ENCODE results near the gene BCL2L11.

BCL2L11 gene

GRCh38 chr2:111118481-111118980, 2.2 kb upstream of the BCL2L11 start:
- no peak for DNase-seq

DNA sequence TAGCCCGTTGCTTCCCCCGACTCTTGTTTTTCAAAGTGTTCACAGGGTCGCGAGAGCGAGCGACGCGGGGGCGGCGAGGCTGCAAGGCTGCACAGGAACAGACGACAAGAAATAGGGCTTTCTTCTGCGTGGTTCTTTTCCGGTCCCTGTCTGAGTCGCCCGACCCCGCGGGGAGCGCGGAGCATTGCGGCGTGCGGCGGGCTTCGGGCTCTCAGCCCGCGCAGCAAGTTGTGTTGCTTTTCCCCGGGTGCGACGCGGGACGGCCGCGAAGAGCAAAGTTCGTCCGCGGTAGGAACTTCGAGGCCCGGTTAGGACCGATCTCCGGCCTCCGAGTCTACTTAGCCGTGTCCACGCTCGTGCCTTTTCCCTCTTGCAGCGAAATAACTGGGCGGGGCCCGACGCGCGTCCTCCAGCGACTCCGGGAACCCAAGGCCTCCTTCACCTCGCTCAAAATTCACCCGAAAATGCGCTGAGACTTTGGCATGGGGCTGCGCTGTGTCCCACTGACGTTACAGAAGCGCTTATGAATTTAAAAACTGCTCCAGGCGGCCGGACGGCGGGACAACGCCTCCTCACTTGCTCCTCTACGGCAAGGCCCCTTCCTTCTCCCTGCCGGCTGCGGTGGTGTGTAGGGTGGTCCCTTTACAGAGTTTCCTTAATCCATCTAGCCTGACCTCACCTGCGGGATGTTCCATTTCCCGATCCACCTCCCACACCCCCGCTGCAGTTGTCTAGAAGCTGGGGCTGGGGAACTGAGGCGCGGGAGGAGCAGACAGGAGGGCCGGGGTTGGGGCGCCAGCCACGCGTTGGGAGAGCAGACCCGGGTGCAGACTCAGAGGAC, 1.5 kb upstream of the BCL2L11 start:
- peak; percentile 53 for DNase-seq

- DNase-seq = peak; percentile 27
Measured at GRCh38 chr2:111119822-111120252, 877 bp upstream of the BCL2L11 start.

GRCh38 chr2:111121028-111121827, 514 bp downstream of the BCL2L11 start:
- peak; percentile 50 for DNase-seq

- peak; percentile 79 for DNase-seq
Measured at GRCh38 chr2:111121828-111122630, 1.3 kb downstream of the BCL2L11 start.

- peak; percentile 33 for DNase-seq
Measured at GRCh38 chr2:111122631-111123421, 2.1 kb downstream of the BCL2L11 start.

GRCh38 chr2:111123751-111124150, 3.0 kb downstream of the BCL2L11 start:
- DNase-seq = no peak

GRCh38 chr2:111126581-111126980, 5.9 kb downstream of the BCL2L11 start:
- DNase-seq = no peak

- DNase-seq = no peak
Measured at GRCh38 chr2:111127351-111127750, 6.6 kb downstream of the BCL2L11 start.

- no peak for DNase-seq
Measured at GRCh38 chr2:111128096-111128495, 7.4 kb downstream of the BCL2L11 start.

GRCh38 chr2:111133603-111134002, 12.9 kb downstream of the BCL2L11 start:
- no peak for DNase-seq

DNA sequence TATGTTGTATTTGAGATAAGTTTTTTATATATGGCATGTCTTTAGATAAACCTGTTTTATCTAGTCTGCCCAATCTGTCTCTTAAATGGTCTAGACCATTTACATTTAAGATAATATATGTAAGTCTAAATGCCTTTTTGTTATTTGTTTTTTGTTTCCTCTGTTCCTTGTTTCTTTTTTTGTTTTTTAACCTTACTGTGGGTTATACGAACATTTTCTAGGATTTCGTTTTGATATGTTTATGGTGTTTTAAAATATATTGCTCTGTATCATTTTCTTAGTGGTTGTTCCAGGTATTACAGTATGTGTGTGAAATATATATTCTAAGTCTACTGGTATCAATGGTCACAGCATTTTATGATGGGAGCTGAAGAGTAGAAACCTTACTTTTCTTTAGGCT, 13.3 kb downstream of the BCL2L11 start:
- no peak for DNase-seq

DNA sequence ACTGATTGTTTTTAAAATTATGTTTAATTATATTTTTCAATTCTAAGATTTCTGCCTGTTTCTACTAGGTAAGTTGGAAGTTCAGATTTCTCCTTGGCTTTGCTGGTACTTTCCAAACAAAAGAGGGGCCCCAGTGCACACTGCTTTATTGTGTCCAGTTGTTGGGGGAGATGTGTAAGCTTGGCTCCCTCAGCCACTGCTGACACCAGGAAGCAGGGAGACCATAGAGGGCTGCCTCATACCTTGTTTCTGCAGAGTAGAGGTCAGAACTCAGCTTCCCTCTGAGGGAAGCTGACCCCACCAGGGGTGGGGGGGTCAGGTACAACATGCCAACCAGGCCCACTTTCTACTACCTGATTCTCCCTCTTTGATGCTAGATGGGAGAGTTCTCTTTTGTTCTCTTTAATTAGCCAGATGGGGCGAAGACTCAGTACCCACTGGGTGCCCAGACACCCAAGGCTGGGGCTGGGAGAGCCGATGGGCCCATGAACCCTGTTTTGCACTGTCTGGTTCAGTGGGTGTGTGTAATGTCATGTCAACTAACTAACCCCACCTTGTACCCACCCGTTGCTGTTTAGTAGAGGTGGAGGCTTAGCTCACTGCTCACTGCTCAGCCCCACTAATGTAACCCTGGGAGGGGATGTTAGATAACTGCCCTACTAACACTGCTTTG, 14.7 kb downstream of the BCL2L11 start:
- DNase-seq = no peak

- DNase-seq = no peak
Measured at GRCh38 chr2:111135910-111136297, 15.2 kb downstream of the BCL2L11 start.

DNA sequence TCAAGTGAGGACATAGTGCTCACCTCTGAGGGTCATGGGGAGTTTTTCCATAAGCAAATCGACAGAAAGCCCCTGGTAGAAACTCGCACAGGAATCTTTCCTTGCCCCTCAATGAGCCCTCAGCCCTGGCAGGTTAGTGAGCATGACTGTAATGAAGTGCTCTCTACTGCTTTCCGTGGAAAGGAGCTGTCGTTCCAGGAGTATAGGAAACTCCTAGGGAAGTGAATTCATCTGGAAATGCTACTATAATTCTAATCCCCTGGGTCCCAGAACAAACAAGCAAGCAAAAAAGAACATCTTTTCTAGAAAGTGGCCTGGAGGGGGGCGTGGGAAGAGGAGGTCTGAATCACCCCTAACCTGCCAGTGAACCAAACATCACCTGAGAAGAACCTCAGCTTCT, 18.1 kb downstream of the BCL2L11 start:
- no peak for DNase-seq

DNA sequence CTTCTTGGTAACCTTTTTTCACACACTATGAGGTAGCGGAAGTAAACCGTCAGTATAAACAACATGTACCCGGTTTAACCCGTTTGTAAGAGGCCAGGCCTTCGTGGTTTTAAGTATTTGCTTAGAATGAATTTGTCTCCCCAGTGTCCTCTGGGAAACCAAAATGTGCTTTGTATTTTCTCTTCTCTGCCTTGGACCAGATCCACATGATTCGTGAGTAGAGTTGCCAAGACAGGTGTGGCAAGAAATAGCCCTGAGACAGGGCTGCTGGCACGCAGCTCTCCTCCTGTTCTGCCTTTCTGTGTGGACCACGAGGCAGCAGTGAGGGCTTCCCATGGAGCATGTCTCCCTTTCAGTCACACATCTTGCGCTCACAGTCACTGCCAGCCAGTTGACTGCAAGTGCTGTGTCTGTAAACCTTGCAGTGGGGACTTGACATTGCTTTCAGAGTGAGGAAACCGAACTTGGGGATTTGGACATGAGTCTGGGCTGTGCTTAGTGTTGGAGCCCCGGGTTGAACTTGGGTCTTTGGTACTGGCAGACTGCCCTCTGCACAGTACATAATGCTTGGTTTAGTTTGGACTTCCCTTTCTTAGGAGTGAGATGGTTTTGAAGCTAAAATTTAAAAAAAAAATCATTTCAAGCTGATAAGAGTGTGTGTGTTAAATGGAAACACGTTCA, 19.1 kb downstream of the BCL2L11 start:
- DNase-seq = no peak

DNA sequence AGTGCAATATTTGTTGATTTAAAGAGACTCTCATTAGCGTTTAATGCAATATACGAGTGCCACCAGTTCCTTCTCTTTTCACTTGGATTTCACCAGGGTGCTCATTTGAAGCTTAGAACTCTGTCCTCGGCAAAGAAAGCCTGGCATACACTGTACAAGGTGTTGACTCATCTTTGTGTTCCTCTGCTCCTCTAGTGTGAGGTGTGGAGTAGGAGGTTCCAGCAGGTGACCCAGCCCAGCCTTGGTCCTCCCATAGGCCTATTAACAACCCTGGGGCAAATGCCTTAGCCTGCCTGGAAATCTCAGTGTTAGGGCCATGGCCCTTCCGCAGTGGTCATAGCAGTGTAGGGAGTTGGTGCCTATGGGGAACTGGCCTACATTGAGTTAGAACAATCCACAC, 20.1 kb downstream of the BCL2L11 start:
- DNase-seq = no peak

GRCh38 chr2:111142101-111142500, 21.4 kb downstream of the BCL2L11 start:
- no peak for DNase-seq

DNA sequence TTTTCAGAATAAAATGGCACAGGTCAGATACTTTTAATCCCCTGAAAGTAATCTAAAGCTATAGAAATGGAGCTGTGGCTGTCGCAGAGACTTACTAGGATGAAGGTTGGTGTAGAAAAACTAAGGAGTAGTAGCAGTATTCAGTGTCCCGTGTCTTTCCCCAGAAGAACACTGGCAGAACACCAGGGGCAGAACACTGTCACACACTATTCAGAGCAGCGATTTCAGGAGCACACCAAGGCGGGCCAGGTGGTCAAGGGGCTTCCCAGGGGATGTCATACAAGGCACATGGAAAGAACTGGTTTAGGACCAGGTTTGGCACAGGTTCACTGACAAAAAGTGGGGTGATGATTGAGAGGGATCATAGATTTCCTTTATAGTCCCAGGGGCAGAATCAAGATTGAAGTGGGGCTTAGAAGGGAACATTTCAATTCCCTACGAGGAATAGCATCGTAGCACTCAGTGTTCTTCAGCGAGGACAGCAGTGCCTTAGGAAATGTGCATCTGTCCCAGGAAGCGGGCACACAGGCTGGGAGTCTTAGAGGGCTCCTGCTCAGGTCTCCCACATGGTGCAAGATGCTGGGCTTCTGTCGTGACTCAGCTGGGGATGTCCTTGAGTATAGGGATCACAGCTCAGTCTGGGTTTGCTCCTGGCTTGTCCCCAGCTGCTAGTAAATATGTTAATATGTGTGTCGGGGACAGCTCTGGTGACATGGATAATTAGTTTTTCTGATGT, 22.6 kb downstream of the BCL2L11 start:
- no peak for DNase-seq

DNA sequence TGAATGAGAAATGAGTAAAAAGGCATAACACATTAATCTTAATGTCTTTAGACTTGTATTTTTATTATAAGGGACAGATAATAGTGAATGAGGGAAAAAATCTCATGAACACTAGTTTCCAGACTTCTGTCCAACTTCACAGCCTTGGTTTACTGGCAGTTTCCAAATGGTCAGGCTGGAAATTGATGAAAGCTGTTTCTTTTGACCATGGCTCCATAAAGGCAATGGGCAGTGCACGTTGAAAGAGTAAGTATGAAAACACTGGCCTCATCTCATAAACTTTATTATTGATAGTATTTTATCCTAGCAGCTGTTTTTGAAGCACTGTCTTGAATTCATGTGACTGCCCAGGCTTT, 23.1 kb downstream of the BCL2L11 start:
- DNase-seq = no peak
